GM18951 (cell line): ENCODE results near the gene SWSAP1.
A peak's percentile ranks its signal among the peaks of the same experiment; 100 is the strongest.

Experiments used
- POLR2A ChIP-seq: IDR thresholded peaks from 4 replicates; pipeline ENCODE4 v1.6.1; 2011; ENCODE audit warnings: mild to moderate bottlenecking; ENCODE audit not compliant: insufficient read length, insufficient read depth; ENCODE audit errors: extremely low read depth
- in situ Hi-C: fragments of 300-500 bp; cut with MboI; formaldehyde crosslinking; loops from one replicate; pipeline ENCODE4 v1.12.0; 2022; ENCODE audit warnings: low sequenced_read_pairs, mixed read lengths, inconsistent platforms; ENCODE audit not compliant: unreplicated experiment

Gene SWSAP1

DNA sequence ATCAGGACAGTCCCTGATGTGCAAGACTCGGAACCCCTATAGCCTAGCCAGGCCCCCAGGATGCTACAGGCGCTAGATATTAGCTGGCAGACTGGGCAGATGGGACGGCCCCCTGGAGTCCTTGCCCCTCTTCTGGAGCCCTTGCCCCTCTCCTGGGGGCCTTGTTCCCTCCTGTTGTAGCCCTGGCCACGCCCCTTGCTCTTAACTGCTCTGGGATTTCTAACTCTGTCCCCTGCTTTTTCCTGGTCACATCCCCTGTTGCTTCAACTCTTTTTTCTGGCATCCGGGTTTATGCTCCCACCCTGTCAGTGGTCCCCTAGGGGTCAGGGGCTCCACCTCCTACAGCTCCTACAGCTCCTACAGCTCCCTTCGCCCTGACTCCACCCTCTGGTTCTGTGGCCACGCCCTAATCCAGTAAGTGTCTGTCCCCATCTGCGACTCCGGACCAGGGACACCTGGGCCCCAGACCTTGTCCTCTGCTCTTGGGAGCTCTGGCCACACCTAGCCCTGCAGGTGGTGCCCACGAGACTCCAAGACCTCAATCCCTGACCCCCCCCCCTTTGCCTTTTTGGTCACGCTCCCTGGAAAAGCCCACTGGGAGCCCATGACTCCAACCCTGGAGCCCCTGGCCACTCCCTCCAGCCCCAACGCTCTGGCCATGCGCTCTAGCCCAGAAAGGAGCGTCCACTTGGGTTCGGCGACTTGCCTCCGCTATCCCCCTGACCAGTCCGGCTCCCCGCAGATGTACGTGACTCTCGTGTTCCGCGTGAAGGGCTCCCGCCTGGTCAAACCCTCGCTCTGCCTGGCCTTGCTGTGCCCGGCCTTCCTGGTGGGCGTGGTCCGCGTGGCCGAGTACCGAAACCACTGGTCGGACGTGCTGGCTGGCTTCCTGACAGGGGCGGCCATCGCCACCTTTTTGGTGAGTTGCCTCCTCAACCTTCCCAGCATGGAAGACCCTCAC lies 12.4 kb upstream of the SWSAP1 start:
- in situ Hi-C loops, result no loop called here

DNA sequence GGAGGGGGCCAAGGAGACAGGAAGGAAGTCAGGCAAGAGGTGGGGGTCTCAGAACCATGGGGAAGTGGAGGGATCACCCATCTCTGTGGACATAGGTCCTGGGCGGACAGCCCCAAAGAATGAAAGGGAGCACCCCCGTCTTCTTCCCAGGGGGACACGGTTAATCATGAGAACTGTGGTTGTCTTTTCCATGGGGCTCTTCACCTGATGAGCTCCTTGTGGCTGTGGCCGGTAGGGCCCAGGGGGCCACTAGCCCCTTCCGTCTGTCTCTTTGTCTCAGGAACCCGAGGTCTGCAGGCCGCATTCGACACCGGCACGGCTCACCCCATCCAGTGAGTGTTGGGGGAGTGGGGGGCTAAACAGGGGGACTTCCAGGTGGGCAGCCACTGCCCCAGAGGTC lies 10.6 kb upstream of the SWSAP1 start:
- TF ChIP-seq POLR2A, result no peak
- in situ Hi-C loops, result no loop called here

More for the DNA sequence above, 12.4 kb upstream of the SWSAP1 start:
- no peak for TF ChIP-seq POLR2A

DNA sequence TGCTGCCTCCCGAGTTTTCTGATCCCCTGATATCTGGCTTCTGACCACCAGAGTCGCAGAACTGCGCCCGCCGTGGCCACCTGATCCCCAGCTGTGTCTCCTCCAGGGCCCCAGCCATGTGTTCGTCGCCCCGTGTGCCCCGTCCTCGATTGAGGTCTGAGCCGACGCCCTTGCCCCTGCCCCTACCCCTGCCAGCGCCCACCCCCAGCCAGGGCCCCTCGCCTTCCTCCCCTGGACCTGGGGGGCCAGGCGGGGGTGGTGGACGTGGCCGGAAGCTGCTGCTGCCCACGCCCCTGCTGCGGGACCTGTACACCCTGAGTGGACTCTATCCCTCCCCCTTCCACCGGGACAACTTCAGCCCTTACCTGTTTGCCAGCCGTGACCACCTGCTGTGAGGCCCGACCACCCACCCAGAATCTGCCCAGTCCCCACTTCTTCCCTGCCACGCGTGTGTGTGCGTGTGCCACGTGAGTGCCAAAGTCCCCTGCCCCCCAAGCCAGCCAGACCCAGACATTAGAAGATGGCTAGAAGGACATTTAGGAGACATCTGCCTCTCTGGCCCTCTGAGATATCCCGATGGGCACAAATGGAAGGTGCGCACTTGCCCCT lies 10.1 kb upstream of the SWSAP1 start:
- no peak for TF ChIP-seq POLR2A
- in situ Hi-C loops, result no loop called here

DNA sequence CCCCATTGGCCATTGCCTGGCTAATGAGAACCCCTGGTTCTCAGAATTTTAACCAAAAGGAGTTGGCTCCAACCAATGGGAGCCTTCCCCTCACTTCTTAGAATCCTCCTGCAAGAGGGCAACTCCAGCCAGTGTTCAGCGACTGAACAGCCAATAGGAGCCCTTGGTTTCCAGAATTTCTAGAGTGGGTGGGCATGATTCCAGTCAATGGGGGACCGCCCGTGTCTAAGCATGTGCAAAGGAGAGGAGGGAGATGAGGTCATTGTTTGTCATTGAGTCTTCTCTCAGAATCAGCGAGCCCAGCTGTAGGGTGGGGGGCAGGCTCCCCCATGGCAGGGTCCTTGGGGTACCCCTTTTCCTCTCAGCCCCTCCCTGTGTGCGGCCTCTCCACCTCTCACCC lies 9.5 kb upstream of the SWSAP1 start:
- no peak for TF ChIP-seq POLR2A
- in situ Hi-C loops, result no loop called here

DNA sequence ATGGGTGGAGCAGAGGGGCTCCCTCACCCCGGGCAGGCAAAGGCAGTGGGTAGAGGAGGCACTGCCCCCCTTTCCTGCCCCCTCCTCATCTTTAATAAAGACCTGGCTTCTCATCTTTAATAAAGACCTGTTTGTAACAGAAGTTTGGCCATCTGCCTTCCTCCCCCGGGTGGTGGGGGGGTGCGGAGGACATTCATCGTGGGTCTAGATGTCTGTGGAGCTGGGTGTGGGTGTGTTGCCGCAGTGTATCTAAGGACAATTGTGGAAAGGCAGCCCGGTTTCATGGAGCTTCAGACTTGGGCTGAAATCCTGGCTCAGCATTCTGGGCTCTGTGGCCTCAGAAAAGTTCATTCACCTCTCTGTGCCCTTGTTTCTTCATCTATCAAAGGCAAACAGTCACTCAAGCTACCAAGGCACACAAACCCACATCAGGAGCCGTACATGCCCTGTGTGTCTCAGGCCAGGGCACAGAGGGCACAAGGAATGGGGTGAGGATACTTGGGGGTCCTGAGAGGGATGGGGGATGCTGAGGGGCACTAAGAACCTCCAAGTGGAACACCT lies 8.8 kb upstream of the SWSAP1 start:
- TF ChIP-seq POLR2A, result no peak

DNA sequence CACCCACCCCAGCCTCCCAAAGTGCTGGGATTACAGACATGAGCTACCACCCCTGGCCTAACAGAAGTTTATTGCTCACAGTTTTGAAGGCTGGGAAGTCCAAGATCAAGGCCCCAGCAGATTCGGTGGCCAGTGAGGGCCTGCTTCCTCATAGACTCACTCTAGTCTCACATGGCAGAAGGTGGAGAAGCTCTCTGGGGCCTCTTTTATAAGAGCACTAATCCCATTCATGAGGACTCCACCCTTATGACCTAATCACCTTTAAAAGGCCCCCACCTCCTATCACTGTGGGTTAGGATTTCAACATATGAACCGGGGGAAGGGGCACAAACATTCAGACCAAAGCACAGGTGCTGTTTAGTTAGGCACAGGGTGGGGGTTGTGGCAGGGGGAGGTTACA lies 6.9 kb upstream of the SWSAP1 start:
- no peak for TF ChIP-seq POLR2A
- in situ Hi-C loops, result no loop called here

More for the DNA sequence above, 8.8 kb upstream of the SWSAP1 start:
- in situ Hi-C loops, result no loop called here

DNA sequence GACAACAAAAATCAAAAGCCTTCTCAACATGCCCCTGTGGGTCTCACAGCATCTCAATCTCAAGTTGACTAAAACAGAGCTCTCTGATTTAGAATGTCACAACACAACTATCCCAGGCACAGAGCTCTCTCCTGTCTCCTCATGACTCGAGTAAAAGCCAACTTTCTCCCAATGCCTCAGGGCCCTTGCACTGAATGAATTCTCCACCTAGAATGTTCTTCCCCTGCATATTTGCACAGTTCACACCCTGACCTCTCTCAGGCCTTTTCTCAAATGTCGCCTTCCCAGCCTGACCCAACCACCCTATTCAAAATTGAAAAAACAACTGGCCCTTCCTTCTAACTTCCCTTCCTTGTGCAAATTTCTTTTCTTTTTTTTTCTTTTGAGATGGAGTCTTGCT lies 3.7 kb upstream of the SWSAP1 start:
- in situ Hi-C loops, result no loop called here
- TF ChIP-seq POLR2A, result no peak

DNA sequence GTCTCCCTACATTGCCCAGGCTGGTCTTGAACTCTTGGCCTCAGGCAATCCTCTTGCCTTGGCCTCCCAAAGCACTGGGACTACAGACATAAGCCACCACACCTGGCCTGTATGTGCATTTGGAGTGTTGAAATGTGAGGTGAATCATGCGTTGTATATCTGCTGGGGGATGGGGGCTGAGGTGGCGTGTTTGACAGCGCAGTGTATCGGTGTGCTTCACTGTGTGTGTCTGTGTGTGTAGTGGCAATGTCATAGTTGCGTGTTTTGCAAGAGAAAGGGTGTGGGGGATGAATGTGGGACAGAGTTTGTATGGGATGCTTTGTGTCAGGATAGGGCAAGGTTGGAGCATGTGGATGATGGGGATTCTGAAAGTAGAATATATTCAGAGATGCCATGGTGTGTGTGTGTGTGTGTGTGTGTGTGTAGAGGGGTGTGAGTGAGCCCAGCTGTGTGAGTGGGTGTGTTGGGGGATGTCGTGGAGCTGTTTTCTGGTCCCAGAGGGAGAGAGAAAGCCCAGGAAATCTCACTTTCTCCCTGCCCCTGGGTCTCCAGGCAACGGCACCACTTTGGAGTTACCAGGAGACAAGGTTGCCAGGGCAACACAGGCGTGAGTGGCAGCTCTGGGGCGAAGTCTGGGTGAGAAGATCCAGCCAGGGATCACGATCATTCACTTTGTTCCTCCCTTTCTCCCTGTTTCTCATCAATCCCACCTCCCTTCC lies 1.1 kb upstream of the SWSAP1 start:
- TF ChIP-seq POLR2A, result no peak
- in situ Hi-C loops, result no loop called here

DNA sequence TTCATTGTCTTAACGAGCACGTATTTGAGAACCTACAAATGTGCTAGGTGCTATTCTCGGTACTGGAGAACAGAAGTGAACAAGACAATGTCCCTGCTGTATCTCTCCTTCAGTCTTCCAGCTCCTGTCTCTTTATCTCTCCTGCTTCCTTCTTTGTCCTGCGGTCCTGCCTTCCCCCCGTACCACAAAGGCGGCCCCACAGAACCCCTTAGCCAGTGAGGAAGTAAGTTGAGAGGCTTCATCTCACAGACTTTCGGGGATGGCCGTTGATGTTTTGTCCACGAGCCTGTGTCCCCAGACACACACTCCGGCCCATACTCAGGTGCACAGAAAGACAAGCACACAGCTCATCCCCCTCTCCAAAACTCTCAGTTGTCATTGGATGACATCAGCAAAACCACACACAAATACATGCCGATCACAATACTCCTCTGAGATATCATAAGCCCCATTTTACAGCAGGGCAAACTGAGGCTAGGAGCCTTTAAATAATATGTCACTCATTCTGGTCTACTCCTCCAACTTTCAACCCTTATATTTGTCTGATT lies 507 bp upstream of the SWSAP1 start:
- TF ChIP-seq POLR2A, result no peak
- in situ Hi-C loops, result no loop called here

DNA sequence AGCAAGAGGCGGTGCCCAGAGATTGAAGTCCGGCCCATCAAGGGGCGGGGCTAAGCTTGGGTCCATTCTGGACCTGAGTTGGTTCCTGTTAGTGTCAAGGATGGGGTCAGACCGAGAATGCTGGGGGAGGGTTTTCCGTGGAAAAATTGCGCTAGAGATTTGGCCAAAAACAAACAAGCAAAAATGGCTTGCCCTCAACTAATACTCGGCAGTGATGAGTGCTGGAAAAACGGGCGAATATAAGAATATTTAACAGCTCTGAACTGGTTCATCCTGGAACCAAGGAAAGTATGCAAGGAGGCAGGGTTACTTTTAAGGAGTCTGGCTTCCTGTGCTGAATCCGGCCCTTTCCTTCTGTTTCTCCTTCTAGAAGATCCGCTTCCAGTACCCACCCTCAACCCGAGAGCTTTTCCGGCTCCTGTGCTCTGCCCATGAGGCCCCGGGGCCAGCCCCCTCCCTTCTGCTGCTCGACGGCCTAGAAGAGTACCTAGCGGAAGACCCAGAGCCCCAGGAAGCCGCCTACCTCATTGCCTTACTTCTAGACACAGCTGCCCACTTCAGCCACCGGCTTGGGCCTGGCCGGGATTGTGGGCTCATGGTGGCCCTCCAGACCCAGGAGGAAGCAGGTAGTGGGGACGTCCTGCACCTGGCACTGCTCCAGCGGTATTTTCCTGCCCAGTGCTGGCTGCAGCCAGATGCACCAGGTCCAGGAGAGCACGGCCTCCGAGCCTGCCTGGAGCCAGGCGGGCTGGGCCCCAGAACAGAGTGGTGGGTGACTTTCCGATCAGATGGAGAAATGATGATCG lies 880 bp downstream of the SWSAP1 start:
- peak; percentile 62 for TF ChIP-seq POLR2A
- in situ Hi-C loops, result no loop called here

DNA sequence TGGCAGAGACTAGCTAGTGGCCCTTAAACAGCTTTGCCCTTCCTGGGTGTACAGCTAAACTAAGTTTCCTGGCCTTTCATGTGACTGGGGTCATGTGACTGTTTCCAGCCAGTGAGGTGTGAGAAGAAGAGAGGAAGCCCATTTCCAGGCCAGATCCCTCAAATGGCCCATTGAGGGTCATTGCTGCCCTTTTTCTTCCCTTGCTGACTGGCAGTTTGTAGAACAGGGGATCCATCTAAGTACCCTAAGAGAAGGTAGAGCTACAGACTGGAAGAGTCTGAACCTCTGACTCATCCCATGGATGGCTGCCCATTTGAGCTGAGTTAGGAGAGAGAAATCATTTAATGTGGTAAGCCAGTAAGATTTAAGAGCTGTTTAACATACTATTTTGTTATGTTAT lies 2.8 kb downstream of the SWSAP1 start:
- TF ChIP-seq POLR2A, result no peak

DNA sequence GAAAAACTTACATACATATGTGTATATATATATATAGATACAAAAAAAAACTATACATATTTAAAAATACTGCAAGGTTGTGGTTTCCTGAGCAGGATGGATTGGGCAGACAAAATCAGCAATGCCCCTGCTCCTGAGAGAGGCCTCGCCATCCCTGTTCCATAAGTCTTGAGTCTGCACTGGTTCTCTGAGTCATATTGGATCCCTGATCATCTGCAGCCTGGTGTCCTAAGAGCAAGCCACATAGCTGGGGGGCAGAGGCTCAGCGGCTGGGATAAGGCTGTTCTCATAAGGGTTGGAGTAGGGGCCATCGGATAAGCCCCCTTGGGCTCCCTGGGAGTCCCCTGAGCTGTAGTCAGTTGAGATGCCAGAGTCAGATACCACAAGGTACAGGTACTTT lies 3.3 kb downstream of the SWSAP1 start:
- TF ChIP-seq POLR2A, result no peak
- in situ Hi-C loops, result no loop called here

More for the DNA sequence above, 2.8 kb downstream of the SWSAP1 start:
- in situ Hi-C loops, result no loop called here
